H1 (cell line): ENCODE measurements around the gene CAGE1. TPM values are rescaled to one million over a fixed set of nuclear protein-coding genes. Genes with fewer than 3 reads are reported as not detected.

Experiments used
- CTCF ChIA-PET: fragments of 300-600 bp; sonication (Branson Sonifier 250); formaldehyde crosslinking; loops from one replicate; lab custom pipeline; 2021; ENCODE audit not compliant: partially characterized antibody; lab: Charles Lee
- POLR2A ChIA-PET: fragments of 300-600 bp; sonication (Branson Sonifier 250); formaldehyde crosslinking; loops from one replicate; lab custom pipeline; 2021; ENCODE audit warnings: inconsistent platforms; ENCODE audit not compliant: partially characterized antibody; lab: Charles Lee
- DNase-seq, 2 experiments: peaks; one replicate each; pipeline versions ENCODE4 v3.0.0 to v3.0.0-alpha.2; 2010 to 2022; ENCODE audit warnings: low spot score in 2 of 2, low read depth in 1 of 2, mixed read lengths in 1 of 2
- FAIRE-seq: peaks from 2 replicates; lab custom pipeline; 2011; peaks lifted over from hg19 to GRCh38; lab: Jason Lieb, UNC
- H2AFZ ChIP-seq: 2 replicates; pipeline ENCODE4 v1.8.1; 2012; ENCODE audit warnings: low read length, inconsistent platforms
- H2AK5ac ChIP-seq: 2 replicates; pipeline ENCODE4 v1.6.1; 2013; ENCODE audit warnings: low read depth, low read length
- H2BK120ac ChIP-seq: replicated peaks from 2 replicates; pipeline ENCODE3; 2013; ENCODE audit warnings: low read depth, low read length, inconsistent platforms
- H2BK12ac ChIP-seq: 2 replicates; pipeline ENCODE4 v1.6.1; 2013; ENCODE audit warnings: low read depth, low read length
- H2BK15ac ChIP-seq: 2 replicates; pipeline ENCODE4 v1.6.1; 2013; ENCODE audit warnings: low read length
- H2BK20ac ChIP-seq: 2 replicates; pipeline ENCODE4 v1.6.1; 2013; ENCODE audit warnings: low read length
- H2BK5ac ChIP-seq: 2 replicates; pipeline ENCODE4 v1.6.1; 2013; ENCODE audit warnings: low read depth, low read length
- H3K14ac ChIP-seq: 2 replicates; pipeline ENCODE4 v1.6.1; 2013; ENCODE audit warnings: inconsistent platforms; ENCODE audit not compliant: insufficient read length
- H3K18ac ChIP-seq: 2 replicates; pipeline ENCODE4 v1.6.1; 2013; ENCODE audit warnings: low read length; ENCODE audit errors: extremely low read depth
- H3K23ac ChIP-seq: 2 replicates; pipeline ENCODE4 v1.6.1; 2013; ENCODE audit warnings: inconsistent platforms; ENCODE audit not compliant: insufficient read length
- H3K23me2 ChIP-seq: 2 replicates; pipeline ENCODE4 v1.6.1; 2013; ENCODE audit warnings: low read depth, low read length
- H3K27ac ChIP-seq: 2 replicates; pipeline ENCODE4 v1.6.1; 2011; ENCODE audit warnings: low read depth, low read length, inconsistent platforms
- H3K27me3 ChIP-seq, 4 experiments: replicated peaks in 1 of 4; 1 replicate in 1 of 4; 2 replicates in 3 of 4; pipeline versions ENCODE4 v1.6.1 to v1.8.1; 2011 to 2013; ENCODE audit warnings: low read length in 3 of 4, mild to moderate bottlenecking in 3 of 4, inconsistent platforms in 2 of 4, mixed read lengths in 2 of 4, moderate library complexity in 1 of 4; ENCODE audit not compliant: control insufficient read depth in 3 of 4, insufficient read depth in 3 of 4; ENCODE audit errors: extremely low read depth in 1 of 4
- H3K36me3 ChIP-seq, 4 experiments: 2 replicates each; pipeline versions ENCODE4 v1.6.1 to v1.8.1; 2011 to 2013; ENCODE audit warnings: mild to moderate bottlenecking in 4 of 4, low read length in 3 of 4, moderate library complexity in 2 of 4, control low read depth in 1 of 4, inconsistent platforms in 1 of 4; ENCODE audit not compliant: insufficient read depth in 4 of 4, control insufficient read depth in 2 of 4
- H3K4ac ChIP-seq: replicated peaks from 2 replicates; pipeline ENCODE3; 2013; ENCODE audit warnings: low read length, low read depth, mixed read lengths, inconsistent platforms; ENCODE audit not compliant: insufficient read length
- H3K4me1 ChIP-seq, 4 experiments: replicated peaks in 1 of 4; 1 replicate in 1 of 4; 2 replicates in 3 of 4; pipeline versions ENCODE4 v1.6.1 to v1.8.1; 2011 to 2013; ENCODE audit warnings: low read length in 3 of 4, inconsistent platforms in 2 of 4, mixed read lengths in 1 of 4; ENCODE audit not compliant: insufficient read depth in 4 of 4, control insufficient read depth in 3 of 4
- H3K4me2 ChIP-seq, 2 experiments: 2 replicates each; pipeline versions ENCODE4 v1.6.1 to v1.8.1; 2011 to 2013; ENCODE audit warnings: low read depth in 2 of 2, low read length in 2 of 2, control low read depth in 1 of 2, inconsistent platforms in 1 of 2, mild to moderate bottlenecking in 1 of 2; ENCODE audit not compliant: insufficient read depth in 1 of 2
- H3K4me3 ChIP-seq, 4 experiments: fragments of 200-600, 300-600 bp in 1 of 4; sonication (generic), shearing (Covaris generic), sonication (Bioruptor Twin) in 1 of 4; 2 replicates each; pipeline versions ENCODE4 v1.5.1 to v1.8.1; 2011 to 2016; ENCODE audit warnings: low read length in 4 of 4, low read depth in 3 of 4, control low read depth in 2 of 4, inconsistent platforms in 2 of 4, mild to moderate bottlenecking in 2 of 4, mixed read lengths in 1 of 4, moderate library complexity in 1 of 4; ENCODE audit not compliant: insufficient read depth in 2 of 4; ENCODE audit errors: extremely low read depth in 1 of 4
- H3K56ac ChIP-seq: replicated peaks from 2 replicates; pipeline ENCODE3; 2013; ENCODE audit warnings: low read depth, mild to moderate bottlenecking, mixed read lengths, low read length, inconsistent platforms; ENCODE audit not compliant: insufficient read length
- H3K79me1 ChIP-seq: 2 replicates; pipeline ENCODE4 v1.6.1; 2013; ENCODE audit warnings: low read depth, low read length, control low read depth
- H3K79me2 ChIP-seq, 2 experiments: 2 replicates each; pipeline versions ENCODE4 v1.6.1 to v1.8.1; 2012 to 2013; ENCODE audit warnings: low read length in 2 of 2, mild to moderate bottlenecking in 2 of 2, inconsistent platforms in 1 of 2; ENCODE audit not compliant: insufficient read depth in 2 of 2, control insufficient read depth in 1 of 2
- H3K9ac ChIP-seq, 4 experiments: replicated peaks in 1 of 4; 1 replicate in 1 of 4; 2 replicates in 3 of 4; pipeline versions ENCODE4 v1.6.1 to v1.8.1; 2011 to 2013; ENCODE audit warnings: low read depth in 3 of 4, low read length in 3 of 4, control low read depth in 2 of 4, mild to moderate bottlenecking in 2 of 4, moderate library complexity in 2 of 4, inconsistent platforms in 1 of 4; ENCODE audit errors: extremely low read depth in 1 of 4
- H3K9me3 ChIP-seq, 2 experiments: 2 replicates each; pipeline versions ENCODE4 v1.6.1 to v1.8.1; 2012 to 2013; ENCODE audit warnings: mild to moderate bottlenecking in 2 of 2, moderate library complexity in 2 of 2, control low read depth in 1 of 2, inconsistent platforms in 1 of 2, low read depth in 1 of 2, low read length in 1 of 2, mixed read lengths in 1 of 2; ENCODE audit not compliant: insufficient read depth in 2 of 2
- H4K20me1 ChIP-seq, 2 experiments: replicated peaks in 1 of 2; 2 replicates each; pipeline versions ENCODE3 to v1.8.1; 2011 to 2013; ENCODE audit warnings: inconsistent platforms in 2 of 2, low read length in 2 of 2, mild to moderate bottlenecking in 1 of 2; ENCODE audit not compliant: insufficient read depth in 2 of 2, control insufficient read depth in 1 of 2
- H4K5ac ChIP-seq: 2 replicates; pipeline ENCODE4 v1.6.1; 2013; ENCODE audit warnings: low read length, low read depth, mixed read lengths, inconsistent platforms; ENCODE audit not compliant: insufficient read length
- H4K8ac ChIP-seq: 2 replicates; pipeline ENCODE4 v1.8.0; 2013; ENCODE audit warnings: mild to moderate bottlenecking, moderate library complexity, low read length, inconsistent platforms; ENCODE audit not compliant: insufficient read depth; ENCODE audit errors: extremely low read depth
- H4K91ac ChIP-seq: replicated peaks from 2 replicates; pipeline ENCODE3; 2013; ENCODE audit warnings: low read length, mixed read lengths, inconsistent platforms; ENCODE audit not compliant: insufficient read length
- CHD2 ChIP-seq: IDR thresholded peaks from 2 replicates; pipeline ENCODE4 v1.6.1; 2012; ENCODE audit warnings: low read length, improper control_type of control experiment
- RAD21 ChIP-seq, 2 experiments: IDR thresholded peaks in 1 of 2; conservative IDR thresholded peaks in 1 of 2; 2 replicates each; pipeline ENCODE4 v1.6.1; 2011; ENCODE audit warnings: low read depth in 2 of 2, low read length in 2 of 2, improper control_type of control experiment in 1 of 2, inconsistent platforms in 1 of 2, mild to moderate bottlenecking in 1 of 2, moderate library complexity in 1 of 2
- WGBS, 2 experiments: shearing (Covaris generic) in 1 of 2; methylation state at CpG; one replicate each; pipeline versions ENCODE4 v1.1.6 to v1.1.7; 2013 to 2015; ENCODE audit warnings: low lambda C conversion rate in 2 of 2, mixed read lengths in 2 of 2, inconsistent platforms in 1 of 2, low coverage in 1 of 2, missing lambda C conversion rate in 1 of 2; ENCODE audit not compliant: insufficient replicate concordance in 2 of 2, insufficient coverage in 1 of 2, insufficient read length in 1 of 2; ENCODE audit errors: extremely low coverage in 1 of 2, missing lambda C conversion rate in 1 of 2; 5-methylcytosine and 5-hydroxymethylcytosine counted together
- polyA plus RNA-seq, 7 experiments: library from polyadenylated mRNA; depleted of rRNA in 3 of 7; stranded (reverse) in 5 of 7; unstranded in 2 of 7; fragments of >200 nt in 5 of 7; fragments of 200-250 nt in 2 of 7; gene quantifications; 1 replicate in 5 of 7; 2 replicates in 1 of 7; 4 replicates in 1 of 7; pipeline versions ENCODE4 v1.2.1 to v1.2.3, GENCODE V29; 2011 to 2013; ENCODE audit warnings: missing spikeins in 2 of 7, mixed read lengths in 2 of 7
- total RNA-seq: library from RNA; stranded (reverse); fragmentation: NEBNext Ultra II Directional; extraction: Animal tissue kit (Norgen Biotek cat#: 25700); gene quantifications from 2 replicates; pipeline ENCODE4 v1.2.1, GENCODE V29; 2021

Gene CAGE1
- total and polyA plus RNA-seq, 2 of the 8 experiments (the other 6 are each of a cell fraction or from before 2014, with no cell fraction given) = 0.09 TPM; not detected in 1

DNA sequence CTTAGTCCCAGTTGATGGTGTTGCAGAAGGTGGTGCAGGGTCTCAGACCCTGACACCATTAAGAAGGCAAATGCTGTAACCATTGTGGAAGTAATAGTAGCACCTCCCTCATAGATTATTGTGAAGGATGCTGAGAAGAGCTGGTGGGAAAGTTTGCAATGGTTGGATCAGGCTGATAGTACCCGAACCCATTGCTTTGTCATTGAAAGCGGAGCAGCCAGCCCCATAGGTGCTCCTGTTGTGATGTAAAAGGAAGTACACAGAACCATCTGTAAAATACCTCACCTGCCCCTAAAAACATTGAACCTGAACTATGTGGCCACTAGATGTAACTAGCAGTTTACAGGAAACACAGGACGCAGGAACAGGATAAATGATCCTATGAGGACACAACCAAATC, 31.5 kb upstream of the CAGE1 start:
- Histone ChIP-seq H4K8ac (no peak overlapping the region), H3K14ac (no peak overlapping the region)
- TF ChIP-seq CHD2 (no peak), RAD21 (IDR thresholded peaks at IDR 0.05 in 1 of 2, conservative IDR thresholded peaks at IDR 0.05 in 1 of 2; ENCODE audit: low read depth in 2 of 2, low read length in 2 of 2) (peak; percentile 26 to 39)
- TF ChIP-seq, all 59 proteins: peak for 1
- H3K23me2 ChIP-seq = no peaks in the 10 kb centered on the region
- ChIA-PET POLR2A (no interaction called here), CTCF (interaction anchor here (0.6 to 1.8 kb wide), 6 partner anchors 34 to 625 kb away, joined by 3 to 7 read pairs (median 3); no protein-coding TSS in a partner anchor)
- H2AFZ ChIP-seq = no peak overlapping the region
- H4K5ac ChIP-seq = no peak overlapping the region
- no peak overlapping the region for H3K18ac ChIP-seq
- no peak overlapping the region for H3K56ac ChIP-seq
- H3K79me2 ChIP-seq = no peaks in the 10 kb centered on the region
- H3K36me3 ChIP-seq = peaks cover 0 to 14% (median 9%) of the 10 kb centered on the region in 4 experiments; a peak in 6 of 8 replicates
- no peak overlapping the region for H2BK20ac ChIP-seq
- H3K4me3 ChIP-seq = no peak overlapping the region
- no peak overlapping the region for H3K9ac ChIP-seq
- H2BK120ac ChIP-seq = no peak overlapping the region
- no peak overlapping the region for H2BK15ac ChIP-seq
- H3K4me1 ChIP-seq = peaks cover 0 to 8% (median 5%) of the 10 kb centered on the region in 4 experiments; a peak in 5 of 7 replicates
- H3K27me3 ChIP-seq = no peaks in the 10 kb centered on the region
- WGBS, 2 experiments = 70% methylated on average over 3 of the region's 3 CpGs; no CpG with 5 or more reads in 1 of the 2 experiments
- DNase-seq (no peak), FAIRE-seq (no peak)
- no peak overlapping the region for H4K91ac ChIP-seq
- H3K4ac ChIP-seq = no peak overlapping the region
- peak overlapping the region; percentile 1 to 30; a peak in 2 of 4 replicates for H3K4me2 ChIP-seq
- H2BK5ac ChIP-seq = no peak overlapping the region
- no peak overlapping the region for H3K27ac ChIP-seq
- no peak overlapping the region for H2AK5ac ChIP-seq
- no peak overlapping the region for H2BK12ac ChIP-seq
- H3K79me1 ChIP-seq = no peaks in the 10 kb centered on the region
- no peaks in the 10 kb centered on the region for H3K9me3 ChIP-seq
- H3K23ac ChIP-seq = no peak overlapping the region
- H4K20me1 ChIP-seq = peaks cover 0 to 2% of the 10 kb centered on the region in 2 experiments
